T-helper 2 cell treated with Interferon-gamma antibody and Interleukin-4, amounts not matched to agents 100 ng/mL and 5 ng/mL, for 36 hours (primary cell): ENCODE measurements around the gene MRM2. TPM values are rescaled to one million over a fixed set of nuclear protein-coding genes. Genes with fewer than 3 reads are reported as not detected.

Source experiments
- intact Hi-C: fragments of 100-400 bp; cut with micrococcal nuclease; formaldehyde crosslinking; loops from one replicate; pipeline ENCODE4 v1.15.1; 2023
- total RNA-seq: library from RNA; stranded (reverse); gene quantifications from 2 replicates; pipeline ENCODE4 v1.2.3, GENCODE V29; 2022

Gene MRM2
- total RNA-seq, 1 donor from 2014 or later, result 35.3 TPM

GRCh38 chr7:2248984-2249694 lies 7.1 kb upstream of the MRM2 start:
- intact Hi-C loops, result no loop called here

GRCh38 chr7:2247141-2247995 lies 5.4 kb upstream of the MRM2 start:
- intact Hi-C loops, result no loop called here

GRCh38 chr7:2245883-2246675 lies 4.1 kb upstream of the MRM2 start:
- intact Hi-C loops, result no loop called here

GRCh38 chr7:2244404-2244995 lies 2.5 kb upstream of the MRM2 start:
- intact Hi-C loops, result loop anchor here (5.0 kb wide), 3 partner anchors 68 to 672 kb away; partner anchors contain the start of genes PSMG3 and SNX8

GRCh38 chr7:2243458-2243857 lies 1.5 kb upstream of the MRM2 start:
- intact Hi-C loops, result loop anchor here (2.0 to 5.0 kb wide), 4 partner anchors 69 to 671 kb away; partner anchors contain the start of genes EIF3B, PSMG3 and SNX8

GRCh38 chr7:2242541-2243429 lies 780 bp upstream of the MRM2 start:
- intact Hi-C loops, result loop anchor here (1.0 to 5.0 kb wide), 5 partner anchors 70 to 738 kb away; partner anchors contain the start of genes EIF3B, INTS1, PSMG3 and SNX8

- intact Hi-C loops, result no loop called here
These were observed 2.8 kb downstream of the MRM2 start for GRCh38 chr7:2239242-2239641.

- intact Hi-C loops, result no loop called here
These were observed 4.8 kb downstream of the MRM2 start for GRCh38 chr7:2237109-2237602.

- intact Hi-C loops, result no loop called here
These were observed 8.1 kb downstream of the MRM2 start for GRCh38 chr7:2233926-2234325.

GRCh38 chr7:2232766-2233520 lies 9.1 kb downstream of the MRM2 start, which contains the start of gene MAD1L1:
Gene MAD1L1, minus strand, starts transcription at chr7:2232945. Its CDS starts 2,812 bp downstream, at chr7:2230133.
- intact Hi-C loops, result loop anchor here (1.0 kb wide), 1 partner anchor 121 kb away; the partner anchor contains the start of gene EIF3B

GRCh38 chr7:2231992-2232765 lies 9.8 kb downstream of the MRM2 start:
- intact Hi-C loops, result loop anchor here (1.0 kb wide), 1 partner anchor 122 kb away; the partner anchor contains the start of gene EIF3B

GRCh38 chr7:2230882-2231281 lies 11.1 kb downstream of the MRM2 start:
- intact Hi-C loops, result no loop called here

- intact Hi-C loops, result no loop called here
These were observed 11.8 kb downstream of the MRM2 start for GRCh38 chr7:2230226-2230625.

- intact Hi-C loops, result no loop called here
These were observed 12.5 kb downstream of the MRM2 start for GRCh38 chr7:2229467-2229866.

GRCh38 chr7:2228921-2229320 lies 13.1 kb downstream of the MRM2 start:
- intact Hi-C loops, result no loop called here

GRCh38 chr7:2227699-2228098 lies 14.3 kb downstream of the MRM2 start:
- intact Hi-C loops, result no loop called here

GRCh38 chr7:2225830-2226229 lies 16.2 kb downstream of the MRM2 start:
- intact Hi-C loops, result no loop called here

GRCh38 chr7:2225336-2225735 lies 16.7 kb downstream of the MRM2 start:
- intact Hi-C loops, result no loop called here
